MCF 10A (cell line): ENCODE measurements around the gene GLMP. TPM values are rescaled to one million over a fixed set of nuclear protein-coding genes. Genes with fewer than 3 reads are reported as not detected.

ENCODE experiments used
- BruUV-seq: library from RNA; stranded (reverse); fragments of 400-500 nt; replicated peaks from 2 replicates; lab custom pipeline; 2021; lab: Mats Ljungman, UMichigan
- CTCF ChIA-PET: fragments of 300-600 bp; sonication (Branson Sonifier 250); formaldehyde crosslinking; extraction: SDS; loops from one replicate; lab custom pipeline; 2021; ENCODE audit warnings: antibody characterized with exemption, inconsistent platforms; lab: Yijun Ruan, JAX
- POLR2A ChIA-PET: fragments of 300-600, 350-650 bp; sonication (Branson Sonifier 250); formaldehyde crosslinking; extraction: SDS; loops from one replicate; lab custom pipeline; 2020; ENCODE audit warnings: antibody characterized with exemption, inconsistent platforms; lab: Yijun Ruan, JAX
- DNase-seq: peaks from one replicate; pipeline ENCODE4 v3.0.0-alpha.2; 2018; ENCODE audit not compliant: unreplicated experiment
- H3K27ac Mint-ChIP-seq: one replicate; pipeline ENCODE4 v1.8.0; 2022; ENCODE audit warnings: mild to moderate bottlenecking, low read depth, mixed read lengths; ENCODE audit not compliant: unreplicated experiment
- H3K27me3 Mint-ChIP-seq: one replicate; pipeline ENCODE4 v1.8.0; 2022; ENCODE audit warnings: mixed read lengths; ENCODE audit not compliant: insufficient read depth, unreplicated experiment
- H3K36me3 Mint-ChIP-seq: one replicate; pipeline ENCODE4 v1.8.0; 2022; ENCODE audit warnings: mild to moderate bottlenecking, moderate library complexity, mixed read lengths; ENCODE audit not compliant: insufficient read depth, unreplicated experiment
- H3K4me1 Mint-ChIP-seq: one replicate; pipeline ENCODE4 v1.8.0; 2022; ENCODE audit warnings: mixed read lengths; ENCODE audit not compliant: insufficient read depth, unreplicated experiment
- H3K4me3 Mint-ChIP-seq: one replicate; pipeline ENCODE4 v1.8.0; 2022; ENCODE audit warnings: mild to moderate bottlenecking, moderate library complexity, mixed read lengths; ENCODE audit not compliant: unreplicated experiment
- H3K9me3 Mint-ChIP-seq: one replicate; pipeline ENCODE4 v1.8.0; 2022; ENCODE audit warnings: mixed read lengths; ENCODE audit not compliant: unreplicated experiment
- intact Hi-C: fragments of 100-400 bp; cut with micrococcal nuclease; formaldehyde crosslinking; loops from 2 replicates; pipeline ENCODE4 v1.14.1; 2022
- total RNA-seq: library from RNA; stranded (reverse); gene quantifications from 2 replicates; pipeline ENCODE4 v1.2.3, GENCODE V29; 2022
- TF ChIP-seq, protein P1 (sequence below): fragments of 200-600 bp; IDR thresholded peaks from one replicate; pipeline ENCODE4 v1.8.0; 2022; ENCODE audit warnings: antibody characterized with exemption, mild to moderate bottlenecking; ENCODE audit not compliant: unreplicated experiment

Gene GLMP
- total RNA-seq, 1 experiment from 2014 or later, result 12.9 TPM

DNA sequence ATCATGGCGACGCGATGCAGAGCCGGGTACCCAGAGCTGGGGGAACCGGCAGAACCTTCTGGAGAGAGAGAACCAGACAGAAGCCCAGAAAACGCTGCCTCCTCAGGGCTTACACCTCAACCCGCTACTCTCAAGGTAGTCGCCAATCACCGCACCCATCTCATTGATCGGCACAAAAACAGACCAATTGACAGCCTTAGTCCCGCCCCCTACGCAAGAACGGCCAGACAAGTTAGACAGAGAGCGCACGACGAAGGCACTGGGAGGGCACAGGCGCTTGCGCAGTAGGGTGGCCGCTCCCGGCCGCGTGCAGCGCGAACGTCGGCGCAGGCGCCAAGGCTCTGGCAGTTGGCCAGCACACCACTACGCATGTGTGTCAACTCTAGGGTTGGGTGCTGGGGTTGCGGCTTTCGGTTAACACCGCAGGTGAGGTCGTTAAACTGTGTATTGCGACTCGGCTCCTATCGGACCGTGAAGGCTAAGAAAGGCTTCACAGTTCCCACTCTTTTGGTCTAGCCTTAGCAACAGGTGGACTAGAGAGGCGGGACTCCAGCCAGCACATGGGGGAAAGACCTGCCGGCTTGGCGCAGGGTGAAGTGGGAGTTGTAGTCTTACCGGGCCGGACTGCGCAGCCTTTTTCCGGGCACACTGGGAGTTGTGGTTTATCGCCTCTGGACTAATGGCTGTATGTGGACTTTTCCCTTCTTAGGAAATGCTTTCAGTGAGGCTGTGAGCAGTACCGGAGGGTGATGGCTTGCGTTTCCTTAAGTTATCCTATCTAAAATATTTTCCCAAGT lies 42.9 kb upstream of the GLMP start, which contains the start of the genes CCT3 and TSACC:
TSS of gene CCT3 (minus strand) at position 113 of the 797 bp plus-strand sequence. CDS start at position 5, 108 bp downstream.
TSS of gene TSACC (plus strand) at position 347 of the 797 bp plus-strand sequence. CDS start 1,232 bp downstream, outside the sequence.
- Mint-ChIP-seq H3K4me3 (peak within 1 kb of the TSS; percentile 96), H3K27ac (peak within 1 kb of the TSS; percentile 76), H3K9me3 (no peaks in the 10 kb centered on the region), H3K27me3 (no peaks in the 10 kb centered on the region), H3K36me3 (peaks cover 36% of the 10 kb centered on the region), H3K4me1 (peaks cover 24% of the 10 kb centered on the region)
- intact Hi-C loops, result no loop called here
- CTCF ChIA-PET, result interaction anchor here (0.7 to 10.0 kb wide), 6 partner anchors 17 to 388 kb away, joined by 3 to 152 read pairs (median 4); no protein-coding TSS in a partner anchor
- peak; percentile 100 for DNase-seq
- TF ChIP-seq, protein P1, sequence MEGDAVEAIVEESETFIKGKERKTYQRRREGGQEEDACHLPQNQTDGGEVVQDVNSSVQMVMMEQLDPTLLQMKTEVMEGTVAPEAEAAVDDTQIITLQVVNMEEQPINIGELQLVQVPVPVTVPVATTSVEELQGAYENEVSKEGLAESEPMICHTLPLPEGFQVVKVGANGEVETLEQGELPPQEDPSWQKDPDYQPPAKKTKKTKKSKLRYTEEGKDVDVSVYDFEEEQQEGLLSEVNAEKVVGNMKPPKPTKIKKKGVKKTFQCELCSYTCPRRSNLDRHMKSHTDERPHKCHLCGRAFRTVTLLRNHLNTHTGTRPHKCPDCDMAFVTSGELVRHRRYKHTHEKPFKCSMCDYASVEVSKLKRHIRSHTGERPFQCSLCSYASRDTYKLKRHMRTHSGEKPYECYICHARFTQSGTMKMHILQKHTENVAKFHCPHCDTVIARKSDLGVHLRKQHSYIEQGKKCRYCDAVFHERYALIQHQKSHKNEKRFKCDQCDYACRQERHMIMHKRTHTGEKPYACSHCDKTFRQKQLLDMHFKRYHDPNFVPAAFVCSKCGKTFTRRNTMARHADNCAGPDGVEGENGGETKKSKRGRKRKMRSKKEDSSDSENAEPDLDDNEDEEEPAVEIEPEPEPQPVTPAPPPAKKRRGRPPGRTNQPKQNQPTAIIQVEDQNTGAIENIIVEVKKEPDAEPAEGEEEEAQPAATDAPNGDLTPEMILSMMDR, result no peak
- POLR2A ChIA-PET, result interaction anchor here (0.6 to 3.1 kb wide), 24 partner anchors 9 to 429 kb away, joined by 3 to 39 read pairs (median 4); partner anchors contain the start of genes GLMP, MEF2D, MRPL24 and PRCC
- BruUV-seq, result no TSS peak

GRCh38 chr1:156337888-156338179 lies 42.4 kb upstream of the GLMP start:
- Mint-ChIP-seq H3K4me3 (peak overlapping the region; percentile 96), H3K27ac (peak overlapping the region; percentile 76), H3K9me3 (no peaks in the 10 kb centered on the region), H3K27me3 (no peaks in the 10 kb centered on the region), H3K36me3 (peaks cover 41% of the 10 kb centered on the region), H3K4me1 (peaks cover 24% of the 10 kb centered on the region)
- TF ChIP-seq, protein P1, result no peak
- intact Hi-C loops, result no loop called here
- POLR2A ChIA-PET, result interaction anchor here (0.6 to 3.1 kb wide), 25 partner anchors 9 to 430 kb away, joined by 3 to 39 read pairs (median 4); partner anchors contain the start of genes GLMP, MEF2D, MRPL24 and PMF1
- no peak for DNase-seq
- no TSS peak for BruUV-seq
- CTCF ChIA-PET, result interaction anchor here (0.7 to 10.0 kb wide), 7 partner anchors 16 to 388 kb away, joined by 3 to 152 read pairs (median 4); no protein-coding TSS in a partner anchor

DNA sequence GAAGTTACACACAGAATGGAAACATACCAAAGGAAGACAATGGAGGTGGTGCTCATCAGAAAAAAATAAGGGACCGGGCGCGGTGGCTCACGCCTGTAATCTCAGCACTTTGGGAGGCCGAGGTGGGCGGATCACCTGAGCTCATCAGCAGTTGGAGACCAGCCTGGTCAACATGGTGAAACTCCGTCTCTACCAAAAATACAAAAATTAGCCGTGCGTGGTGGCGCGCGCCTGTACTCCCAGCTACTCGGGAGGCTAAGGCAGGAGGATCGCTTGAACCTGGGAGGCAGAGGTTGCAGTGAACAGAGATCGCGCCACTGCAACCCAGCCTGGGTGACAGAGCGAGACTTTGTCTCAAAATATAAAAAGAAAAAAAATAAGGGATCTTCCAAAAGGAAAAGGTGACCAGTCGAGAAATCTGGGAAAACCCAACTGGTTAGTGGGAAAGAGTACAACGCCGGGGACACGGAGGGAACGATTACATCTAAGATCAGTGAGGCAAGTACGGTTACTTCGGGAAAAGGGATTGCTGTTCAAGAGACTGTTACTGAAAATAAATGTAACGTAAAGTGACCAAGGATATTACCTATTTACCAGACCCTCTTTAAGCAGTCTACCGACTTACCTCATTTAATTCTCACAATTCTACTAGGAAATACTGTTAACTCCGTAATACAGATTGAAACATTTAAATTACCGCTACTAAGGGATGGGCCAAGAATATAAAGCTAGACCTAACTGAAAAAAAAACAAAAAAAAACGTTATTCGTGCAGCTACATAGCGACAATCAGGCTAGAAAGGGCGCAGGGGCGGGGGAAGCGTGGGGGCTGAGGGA lies 41.8 kb upstream of the GLMP start:
- no peaks in the 10 kb centered on the region for H3K27me3 Mint-ChIP-seq
- ChIA-PET POLR2A (interaction anchor here (0.6 to 3.1 kb wide), 31 partner anchors 8 to 430 kb away, joined by 3 to 39 read pairs (median 4); partner anchors contain the start of genes GLMP, GPATCH4, MEF2D and MRPL24), CTCF (interaction anchor here (0.6 to 10.0 kb wide), 16 partner anchors 8 to 652 kb away, joined by 3 to 152 read pairs (median 4); no protein-coding TSS in a partner anchor)
- TSS peak; percentile 34 for BruUV-seq
- H3K4me3 Mint-ChIP-seq, result peak overlapping the region; percentile 96
- no peaks in the 10 kb centered on the region for H3K9me3 Mint-ChIP-seq
- peak; percentile 29 for DNase-seq
- H3K36me3 Mint-ChIP-seq, result peaks cover 47% of the 10 kb centered on the region
- H3K27ac Mint-ChIP-seq, result peak overlapping the region; percentile 76
- H3K4me1 Mint-ChIP-seq, result peaks cover 24% of the 10 kb centered on the region
- intact Hi-C loops, result no loop called here
- TF ChIP-seq, protein P1, result no peak
